Measurements from ENCODE around the gene MTOR. TPM values are rescaled to one million over a fixed set of nuclear protein-coding genes. Genes with fewer than 3 reads are reported as not detected.
"Not testable (repeated sequence)": the region's sequence is repeated elsewhere in the genome, so short reads cannot be mapped to it uniquely, and the experiment has no call there.

MTOR gene
- total RNA-seq, 1 experiment from 2014 or later: 30.0 TPM

- DNase-seq (ENCODE audit: extremely low read depth, low read depth): no peak
Observed at GRCh38 chr1:11129649-11130390, 132.5 kb downstream of the MTOR start.

GRCh38 chr1:11126569-11126968 is 135.8 kb downstream of the MTOR start:
- no peak for DNase-seq (ENCODE audit: extremely low read depth, low read depth)

GRCh38 chr1:11125931-11126330 is 136.4 kb downstream of the MTOR start:
- no peak for DNase-seq (ENCODE audit: extremely low read depth, low read depth)

GRCh38 chr1:11124965-11125364 is 137.4 kb downstream of the MTOR start:
- DNase-seq (ENCODE audit: extremely low read depth, low read depth): no peak

- DNase-seq (ENCODE audit: extremely low read depth, low read depth): no peak
Observed at GRCh38 chr1:11116318-11116717, 146.0 kb downstream of the MTOR start.

DNA sequence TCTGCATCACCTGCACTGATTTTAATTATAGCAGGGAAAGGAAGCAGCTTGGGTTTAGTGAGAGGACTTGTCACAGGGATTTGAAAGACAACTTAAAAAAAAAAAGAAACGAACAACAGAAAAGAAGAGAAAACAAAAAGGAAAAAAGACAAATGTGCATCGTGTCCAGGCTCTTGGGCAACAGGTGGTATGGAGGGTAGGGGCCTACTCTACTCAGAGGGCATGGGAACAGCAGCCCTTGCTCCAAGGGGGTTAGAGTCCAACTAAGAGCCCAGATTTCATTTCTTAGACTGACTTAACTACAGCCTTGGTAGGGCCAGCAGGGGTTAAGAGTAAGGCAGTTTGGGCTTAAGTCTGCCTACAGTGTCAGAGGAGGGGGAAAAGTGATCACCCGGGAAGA is 147.4 kb downstream of the MTOR start:
- DNase-seq (ENCODE audit: extremely low read depth, low read depth): no peak

DNA sequence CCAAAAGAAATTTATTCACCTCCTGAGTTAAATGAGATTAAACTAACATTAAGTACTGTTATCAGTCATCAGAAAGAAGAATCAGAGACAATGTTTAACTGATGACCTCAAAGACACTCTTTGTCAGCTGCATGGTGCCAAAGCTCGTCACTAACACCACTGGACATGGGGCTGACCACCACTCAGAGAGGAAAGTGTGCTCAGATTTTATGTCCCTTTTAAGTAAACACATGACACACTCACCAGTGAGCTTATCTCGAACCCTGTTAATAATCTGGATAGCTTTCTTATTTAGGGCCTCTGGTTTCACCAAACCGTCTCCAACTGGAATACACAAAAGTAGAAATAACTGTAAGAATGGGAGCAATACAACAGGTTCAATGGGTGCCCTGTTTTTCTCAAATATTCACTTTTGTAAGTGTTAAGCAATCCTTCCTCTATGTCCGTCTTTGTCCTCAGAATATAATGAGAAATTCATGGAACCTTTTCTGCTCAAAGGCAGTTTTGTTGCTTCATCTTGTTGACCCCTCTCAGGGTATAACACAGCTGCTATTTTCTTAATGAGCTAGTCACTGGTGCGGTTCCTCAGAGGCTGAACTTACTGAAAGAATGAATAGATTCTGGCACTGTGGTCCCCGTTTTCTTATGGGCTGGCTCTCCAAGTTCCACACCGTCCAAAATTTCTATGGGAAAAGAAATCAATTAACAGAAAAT is 153.1 kb downstream of the MTOR start:
- no peak for DNase-seq (ENCODE audit: extremely low read depth, low read depth)

DNA sequence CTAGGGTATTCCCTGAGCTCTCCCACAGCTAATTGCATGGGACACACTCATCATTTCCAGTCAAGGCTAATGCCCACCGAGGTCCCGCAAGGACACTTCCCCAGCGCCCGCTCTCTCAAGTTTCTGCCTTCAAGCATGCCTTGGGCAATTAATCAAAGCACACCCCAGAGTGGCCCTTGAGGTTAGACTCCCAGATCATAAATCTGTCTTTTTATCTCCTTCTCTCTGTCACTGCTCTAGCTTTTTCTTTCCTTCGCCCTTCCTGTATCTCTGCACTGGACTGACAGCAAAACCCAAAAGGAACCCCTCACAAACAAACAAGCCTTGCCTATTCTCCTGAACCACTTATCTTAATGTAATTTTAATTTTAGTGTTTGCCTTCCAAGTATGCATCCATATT is 154.8 kb downstream of the MTOR start:
- no peak for DNase-seq (ENCODE audit: extremely low read depth, low read depth)

DNA sequence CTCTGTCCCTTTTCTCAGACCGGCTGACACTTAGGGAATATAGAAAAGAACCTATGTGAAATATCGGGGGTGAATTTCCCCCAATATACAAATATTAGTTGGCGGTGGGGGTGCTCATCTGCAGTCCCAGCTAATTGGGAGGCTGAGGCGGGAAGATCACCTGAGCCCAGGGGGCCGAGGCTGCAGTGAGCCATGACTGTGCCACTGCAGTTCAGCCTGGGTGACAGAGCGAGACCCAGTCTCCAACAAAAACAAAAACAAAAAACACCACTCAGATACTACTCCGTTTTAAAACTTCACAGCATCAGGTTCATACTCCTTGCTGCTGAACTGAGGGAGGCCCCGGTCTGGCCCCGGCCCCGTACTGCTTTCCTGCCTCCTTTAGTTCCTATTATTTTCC is 156.8 kb downstream of the MTOR start:
- DNase-seq (ENCODE audit: extremely low read depth, low read depth): no peak

DNA sequence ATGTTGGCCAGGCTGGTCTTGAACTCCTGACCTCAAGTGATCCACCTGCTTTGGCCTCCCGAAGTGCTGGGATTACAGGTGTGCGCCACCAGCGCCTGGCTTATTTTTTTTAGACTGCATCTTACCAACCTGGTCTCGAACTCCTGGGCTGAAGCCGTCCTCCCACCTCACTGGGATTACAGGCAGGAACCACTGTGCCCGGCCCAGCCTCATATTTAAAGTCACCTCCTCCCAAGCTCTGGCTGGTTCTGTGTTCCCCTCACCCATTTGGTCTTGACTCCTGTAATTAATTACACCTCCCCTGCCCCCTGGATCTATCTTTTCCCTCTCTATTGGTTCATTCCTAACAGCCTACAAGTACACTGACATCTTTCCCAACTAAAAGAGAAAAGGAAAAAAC is 161.0 kb downstream of the MTOR start:
- DNase-seq (ENCODE audit: extremely low read depth, low read depth): no peak

DNA sequence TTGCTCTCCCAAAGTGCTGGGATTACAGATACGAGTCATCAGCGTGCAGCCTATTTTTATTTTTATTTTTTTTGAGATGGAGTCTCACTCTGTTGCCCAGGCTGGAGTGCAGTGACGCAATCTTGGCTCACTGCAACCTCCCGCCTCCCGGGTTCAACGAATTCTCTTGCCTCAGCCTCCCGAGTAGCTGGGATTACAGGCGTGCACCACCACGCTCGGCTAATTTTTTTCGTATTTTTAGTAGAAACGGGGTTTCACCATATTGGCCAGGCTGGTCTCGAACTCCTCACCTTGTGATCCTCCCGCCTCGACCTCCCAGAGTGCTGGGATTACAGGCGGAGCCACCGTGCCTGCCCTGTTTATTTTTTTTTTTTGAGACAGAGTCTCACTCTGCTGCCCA is 161.5 kb downstream of the MTOR start:
- not testable (repeated sequence) for DNase-seq (ENCODE audit: extremely low read depth, low read depth)

- DNase-seq (ENCODE audit: extremely low read depth, low read depth): no peak
Observed at GRCh38 chr1:11100149-11100493, 162.2 kb downstream of the MTOR start.

GRCh38 chr1:11099310-11100148 is 162.8 kb downstream of the MTOR start, which contains the start of gene EXOSC10:
Gene EXOSC10, minus strand, starts transcription at chr1:11099869. Its CDS starts 38 bp downstream, at chr1:11099831.
- DNase-seq (ENCODE audit: extremely low read depth, low read depth): peak; percentile 85

DNA sequence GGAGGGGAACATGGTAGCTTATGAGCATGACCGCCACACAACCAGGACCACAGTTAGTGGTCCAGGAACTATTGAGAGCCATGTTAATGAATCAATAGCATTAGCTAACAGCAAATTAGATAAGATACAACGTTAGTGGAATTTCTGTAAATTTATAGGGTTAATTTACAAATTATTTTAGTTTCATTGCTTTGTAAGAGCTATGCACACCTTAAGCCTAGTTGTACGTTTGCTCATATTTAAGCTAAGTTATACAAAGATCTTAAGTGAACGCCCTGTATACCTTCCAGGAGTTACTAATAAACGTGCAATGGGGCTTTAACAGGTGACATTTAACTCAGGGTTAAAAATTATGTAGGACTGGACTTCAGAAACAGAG is 163.4 kb downstream of the MTOR start:
- DNase-seq (ENCODE audit: extremely low read depth, low read depth): no peak

DNA sequence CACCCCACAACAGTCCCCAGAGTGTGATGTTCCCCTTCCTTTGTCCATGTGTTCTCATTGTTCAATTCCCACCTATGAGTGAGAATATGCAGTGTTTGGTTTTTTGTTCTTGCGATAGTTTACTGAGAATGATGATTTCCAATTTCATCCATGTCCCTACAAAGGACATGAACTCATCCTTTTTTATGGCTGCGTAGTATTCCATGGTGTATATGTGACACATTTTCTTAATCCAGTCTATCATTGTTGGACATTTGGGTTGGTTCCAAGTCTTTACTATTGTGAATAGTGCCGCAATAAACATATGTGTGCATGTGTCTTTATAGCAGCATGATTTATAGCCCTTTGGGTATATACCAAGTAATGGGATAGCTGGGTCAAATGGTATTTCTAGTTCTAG is 178.6 kb downstream of the MTOR start:
- DNase-seq (ENCODE audit: extremely low read depth, low read depth): not testable (repeated sequence)

- DNase-seq (ENCODE audit: extremely low read depth, low read depth): no peak
Observed at GRCh38 chr1:11080931-11081330, 181.4 kb downstream of the MTOR start.

DNA sequence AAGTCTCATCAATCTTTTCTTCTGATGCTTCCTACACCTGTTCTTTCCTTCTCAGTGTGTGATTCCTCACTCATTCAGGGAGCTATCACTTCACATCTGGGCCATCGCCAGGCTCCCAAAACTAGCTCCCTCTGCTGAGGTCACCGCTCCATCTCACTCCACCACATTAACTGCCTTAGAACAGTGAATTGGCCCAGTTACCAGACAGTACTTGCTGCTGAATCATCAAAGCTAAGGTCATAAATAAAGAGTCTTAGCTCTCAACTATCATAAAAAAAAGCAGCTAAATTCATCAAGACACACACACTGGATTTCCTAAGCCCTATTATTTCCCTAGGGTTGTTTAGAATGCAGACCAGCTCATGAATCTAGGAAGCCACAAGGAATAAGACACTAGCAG is 183.7 kb downstream of the MTOR start:
- DNase-seq (ENCODE audit: extremely low read depth, low read depth): no peak

GRCh38 chr1:11073398-11073797 is 189.0 kb downstream of the MTOR start:
- not testable (repeated sequence) for DNase-seq (ENCODE audit: extremely low read depth, low read depth)

DNA sequence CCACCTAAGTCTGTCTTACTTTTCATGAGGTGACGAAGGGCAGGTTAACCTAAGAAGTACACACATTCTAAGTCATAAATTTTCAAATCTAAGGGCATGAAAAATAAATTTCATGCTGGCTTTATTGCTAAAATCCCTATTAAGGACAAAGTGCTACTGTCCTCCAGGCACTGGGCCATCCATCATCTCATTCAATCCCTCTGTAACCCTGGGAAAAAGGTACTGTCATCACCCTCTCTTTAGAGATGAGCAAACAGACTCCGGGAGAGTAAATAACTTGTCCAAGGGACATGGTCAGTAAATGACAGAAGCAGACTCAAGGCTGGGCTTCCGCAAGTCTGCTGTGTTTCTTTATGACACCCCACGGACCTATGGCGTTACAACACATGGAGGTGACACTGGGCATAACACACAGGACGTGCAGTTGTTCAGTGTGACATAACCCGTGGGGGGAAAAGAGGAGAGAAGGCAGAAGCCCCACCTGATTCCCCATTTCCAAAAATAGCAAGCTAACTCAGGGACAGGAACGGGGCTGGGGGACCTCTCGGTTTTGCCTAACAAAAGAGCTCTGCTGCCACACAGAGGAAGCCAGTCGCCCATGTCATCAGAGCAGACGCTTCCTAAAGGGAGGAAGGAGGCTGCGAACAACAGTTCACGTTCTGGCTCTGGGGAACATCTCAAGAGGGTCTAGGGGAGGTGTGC is 190.0 kb downstream of the MTOR start:
- DNase-seq (ENCODE audit: extremely low read depth, low read depth): no peak

GRCh38 chr1:11071463-11072215 is 190.7 kb downstream of the MTOR start:
- no peak for DNase-seq (ENCODE audit: extremely low read depth, low read depth)

Data from NCI-H460 (cell line).